ENCODE measurements around the gene SSR3. TPM values are rescaled to one million over a fixed set of nuclear protein-coding genes. Genes with fewer than 3 reads are reported as not detected.
A peak's percentile ranks its signal among the peaks of the same experiment; 100 is the strongest.

The SSR3 gene
- total and polyA plus RNA-seq, 2 of the 13 experiments (the other 11 are each of a cell fraction or from before 2014, with no cell fraction given), result 229 to 325 TPM

DNA sequence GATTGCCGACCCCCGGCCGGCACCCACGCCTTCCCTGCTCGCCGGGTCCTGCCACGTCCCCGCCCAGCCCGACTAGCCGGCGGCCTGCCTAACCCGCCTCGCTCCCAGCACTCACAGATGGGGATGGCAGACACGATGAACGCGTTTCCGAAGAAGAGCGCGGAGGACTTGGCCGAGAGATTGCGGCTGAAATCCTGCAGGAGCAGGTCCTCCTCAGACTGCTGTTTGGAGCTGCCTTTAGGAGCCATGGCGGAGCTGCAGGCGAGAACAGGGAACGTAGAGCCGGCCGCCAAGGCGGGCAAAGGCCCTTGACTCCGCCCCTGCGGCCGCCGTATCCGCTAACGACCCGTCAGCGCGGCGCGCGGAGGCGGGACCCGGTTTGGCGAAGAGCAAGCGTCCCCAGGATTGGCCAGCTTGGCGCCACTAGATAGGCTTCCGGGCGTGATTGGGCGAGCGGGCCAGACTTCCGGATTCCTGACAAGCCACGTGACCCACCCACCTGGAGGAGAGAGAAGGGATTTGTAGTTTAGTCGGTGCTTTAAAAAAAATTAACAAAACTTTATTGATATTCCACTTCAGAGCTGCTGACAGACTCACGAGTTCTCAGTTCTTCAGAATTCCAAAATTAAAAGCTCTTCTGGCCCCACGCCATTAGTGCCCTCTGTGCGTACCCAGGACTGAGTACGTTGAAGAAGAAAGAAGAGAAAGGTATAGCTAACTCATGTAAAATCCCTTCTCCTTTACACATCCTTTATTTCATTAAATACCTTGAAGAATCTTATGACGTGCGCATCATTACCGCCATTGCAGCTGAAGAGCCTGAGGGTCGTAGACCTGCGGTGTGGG is at the start of gene SSR3 (continued):
- TF ChIP-seq ZNF776 (CRISPR knock-in tag; IDR thresholded peaks at IDR 0.05) (0 out of 2 replicates have a peak, but pooled peaks have one; percentile 36), ZBTB3 (CRISPR knock-in tag; IDR thresholded peaks at IDR 0.05; ENCODE audit: borderline replicate concordance, low read depth) (no peak), NAIF1 (CRISPR knock-in tag; IDR thresholded peaks at IDR 0.05; ENCODE audit: borderline replicate concordance) (no peak; the same call in 1 of the 2 replicates), KDM5B (CRISPR knock-in tag; IDR thresholded peaks at IDR 0.05; ENCODE audit: borderline replicate concordance) (peak; percentile 84), SRSF9 (IDR thresholded peaks at IDR 0.05; ENCODE audit: borderline replicate concordance, insufficient read depth, low read depth, low read length, poor library complexity, severe bottlenecking) (no peak), MAFK (conservative IDR thresholded peaks at IDR 0.05 in 1 of 2, IDR thresholded peaks at IDR 0.05 in 1 of 2; ENCODE audit: low read length in 2 of 2) (0 out of 4 replicates have a peak, but pooled peaks of 1 of the 2 experiments have one; percentile 1), ZNF598 (CRISPR knock-in tag; IDR thresholded peaks at IDR 0.05; ENCODE audit: borderline replicate concordance) (peak; percentile 76; the same call in 1 of the 2 replicates), ZNF180 (CRISPR knock-in tag; IDR thresholded peaks at IDR 0.05; ENCODE audit: borderline replicate concordance, low read depth) (no peak), ZNF230 (CRISPR knock-in tag; IDR thresholded peaks at IDR 0.05) (peak; percentile 78; the same call in 1 of the 2 replicates), ATF5 (CRISPR knock-in tag; IDR thresholded peaks at IDR 0.05; ENCODE audit: low read depth) (no peak), RXRB (CRISPR knock-in tag; IDR thresholded peaks at IDR 0.05; ENCODE audit: borderline replicate concordance) (peak; percentile 50; the same call in 1 of the 2 replicates), HOXA3 (CRISPR knock-in tag; IDR thresholded peaks at IDR 0.05) (peak; percentile 82; the same call in 1 of the 2 replicates), KDM3A (CRISPR knock-in tag; IDR thresholded peaks at IDR 0.05; ENCODE audit: low read depth) (no peak), FOXO1 (CRISPR knock-in tag; IDR thresholded peaks at IDR 0.05) (no peak), AGO2 (optimal IDR thresholded peaks at IDR 0.05; ENCODE audit: low read depth, low read length) (peak; percentile 72), ZNF589 (CRISPR knock-in tag; conservative IDR thresholded peaks at IDR 0.05) (no peak), ZNF317 (CRISPR knock-in tag; IDR thresholded peaks at IDR 0.05) (no peak; the same call in 1 of the 2 replicates), MIXL1 (CRISPR knock-in tag; IDR thresholded peaks at IDR 0.05) (peak; percentile 31), KDM6A (CRISPR knock-in tag; IDR thresholded peaks at IDR 0.05; ENCODE audit: low read depth) (no peak), ZNF383 (CRISPR knock-in tag; IDR thresholded peaks at IDR 0.05; ENCODE audit: borderline replicate concordance) (no peak), SIN3A (IDR thresholded peaks at IDR 0.05; ENCODE audit: borderline replicate concordance, low read depth, low read length) (peak; percentile 59; the same call in 1 of the 2 replicates), ZNF629 (CRISPR knock-in tag; conservative IDR thresholded peaks at IDR 0.05) (no peak; the same call in 1 of the 2 replicates)
- TF ChIP-seq, protein P1, sequence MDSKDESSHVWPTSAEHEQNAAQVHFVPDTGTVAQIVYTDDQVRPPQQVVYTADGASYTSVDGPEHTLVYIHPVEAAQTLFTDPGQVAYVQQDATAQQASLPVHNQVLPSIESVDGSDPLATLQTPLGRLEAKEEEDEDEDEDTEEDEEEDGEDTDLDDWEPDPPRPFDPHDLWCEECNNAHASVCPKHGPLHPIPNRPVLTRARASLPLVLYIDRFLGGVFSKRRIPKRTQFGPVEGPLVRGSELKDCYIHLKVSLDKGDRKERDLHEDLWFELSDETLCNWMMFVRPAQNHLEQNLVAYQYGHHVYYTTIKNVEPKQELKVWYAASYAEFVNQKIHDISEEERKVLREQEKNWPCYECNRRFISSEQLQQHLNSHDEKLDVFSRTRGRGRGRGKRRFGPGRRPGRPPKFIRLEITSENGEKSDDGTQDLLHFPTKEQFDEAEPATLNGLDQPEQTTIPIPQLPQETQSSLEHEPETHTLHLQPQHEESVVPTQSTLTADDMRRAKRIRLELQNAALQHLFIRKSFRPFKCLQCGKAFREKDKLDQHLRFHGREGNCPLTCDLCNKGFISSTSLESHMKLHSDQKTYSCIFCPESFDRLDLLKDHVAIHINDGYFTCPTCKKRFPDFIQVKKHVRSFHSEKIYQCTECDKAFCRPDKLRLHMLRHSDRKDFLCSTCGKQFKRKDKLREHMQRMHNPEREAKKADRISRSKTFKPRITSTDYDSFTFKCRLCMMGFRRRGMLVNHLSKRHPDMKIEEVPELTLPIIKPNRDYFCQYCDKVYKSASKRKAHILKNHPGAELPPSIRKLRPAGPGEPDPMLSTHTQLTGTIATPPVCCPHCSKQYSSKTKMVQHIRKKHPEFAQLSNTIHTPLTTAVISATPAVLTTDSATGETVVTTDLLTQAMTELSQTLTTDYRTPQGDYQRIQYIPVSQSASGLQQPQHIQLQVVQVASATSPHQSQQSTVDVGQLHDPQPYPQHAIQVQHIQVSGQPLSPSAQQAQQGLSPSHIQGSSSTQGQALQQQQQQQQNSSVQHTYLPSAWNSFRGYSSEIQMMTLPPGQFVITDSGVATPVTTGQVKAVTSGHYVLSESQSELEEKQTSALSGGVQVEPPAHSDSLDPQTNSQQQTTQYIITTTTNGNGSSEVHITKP (CRISPR knock-in tag; IDR thresholded peaks at IDR 0.05; ENCODE audit: low read depth), result no peak
- TF ChIP-seq, protein P2, sequence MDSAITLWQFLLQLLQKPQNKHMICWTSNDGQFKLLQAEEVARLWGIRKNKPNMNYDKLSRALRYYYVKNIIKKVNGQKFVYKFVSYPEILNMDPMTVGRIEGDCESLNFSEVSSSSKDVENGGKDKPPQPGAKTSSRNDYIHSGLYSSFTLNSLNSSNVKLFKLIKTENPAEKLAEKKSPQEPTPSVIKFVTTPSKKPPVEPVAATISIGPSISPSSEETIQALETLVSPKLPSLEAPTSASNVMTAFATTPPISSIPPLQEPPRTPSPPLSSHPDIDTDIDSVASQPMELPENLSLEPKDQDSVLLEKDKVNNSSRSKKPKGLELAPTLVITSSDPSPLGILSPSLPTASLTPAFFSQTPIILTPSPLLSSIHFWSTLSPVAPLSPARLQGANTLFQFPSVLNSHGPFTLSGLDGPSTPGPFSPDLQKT (CRISPR knock-in tag; IDR thresholded peaks at IDR 0.05; ENCODE audit: borderline replicate concordance), result no peak
